HCEC 1CT (cell line): ENCODE results near the gene COL26A1.
"Not testable (repeated sequence)": the region's sequence is repeated elsewhere in the genome, so short reads cannot be mapped to it uniquely, and the experiment has no call there.

ENCODE experiments used
- DNase-seq: peaks from one replicate; pipeline ENCODE4 v3.0.0-alpha.2; 2017

The COL26A1 gene

DNA sequence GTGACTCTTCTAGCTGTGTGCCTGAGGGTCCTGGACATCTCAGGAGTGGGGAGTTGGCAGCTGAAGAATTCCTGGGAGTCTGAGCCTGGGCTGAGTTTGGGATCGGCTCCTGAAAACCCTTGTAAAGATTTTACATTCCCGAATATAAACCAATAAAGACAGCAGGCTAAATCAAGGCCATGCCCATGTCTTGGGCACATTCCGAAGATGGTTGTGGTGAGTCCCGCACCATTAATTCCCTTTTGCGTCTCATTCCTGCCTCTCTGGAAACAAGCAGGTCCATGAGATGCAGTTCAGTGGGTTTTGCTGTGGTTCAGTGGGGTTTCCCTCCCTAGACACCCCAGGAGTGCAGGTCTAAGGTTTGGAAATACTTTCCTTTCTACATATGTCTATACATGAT lies 90.9 kb downstream of the COL26A1 start:
- no peak for DNase-seq

- DNase-seq: no peak
Measured at GRCh38 chr7:101457001-101457750, 94.5 kb downstream of the COL26A1 start.

DNA sequence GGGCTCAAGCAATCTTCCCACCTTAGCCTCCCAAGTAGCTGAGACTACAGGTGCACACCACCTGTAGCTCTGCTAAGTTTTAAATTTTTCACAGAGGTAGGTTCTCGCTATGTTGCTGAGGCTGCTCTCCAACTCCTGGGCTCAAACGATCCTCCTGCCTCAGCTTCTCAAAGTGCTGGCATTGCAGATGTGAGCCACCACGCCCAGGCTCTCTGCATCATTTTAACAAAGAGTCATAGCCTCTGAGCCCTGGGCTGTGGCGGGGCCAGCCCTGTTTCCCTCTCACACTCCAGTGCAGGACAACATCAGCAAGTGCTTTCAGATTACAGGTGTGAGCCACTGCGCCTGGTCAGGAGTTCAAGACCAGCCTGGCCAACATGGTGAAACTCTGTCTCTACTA lies 102.5 kb downstream of the COL26A1 start:
- DNase-seq: no peak

- no peak for DNase-seq
Measured at GRCh38 chr7:101465576-101466196, 103.0 kb downstream of the COL26A1 start.

GRCh38 chr7:101466871-101467270 lies 104.2 kb downstream of the COL26A1 start:
- DNase-seq: no peak

GRCh38 chr7:101468546-101469275 lies 106.0 kb downstream of the COL26A1 start:
- no peak for DNase-seq

DNA sequence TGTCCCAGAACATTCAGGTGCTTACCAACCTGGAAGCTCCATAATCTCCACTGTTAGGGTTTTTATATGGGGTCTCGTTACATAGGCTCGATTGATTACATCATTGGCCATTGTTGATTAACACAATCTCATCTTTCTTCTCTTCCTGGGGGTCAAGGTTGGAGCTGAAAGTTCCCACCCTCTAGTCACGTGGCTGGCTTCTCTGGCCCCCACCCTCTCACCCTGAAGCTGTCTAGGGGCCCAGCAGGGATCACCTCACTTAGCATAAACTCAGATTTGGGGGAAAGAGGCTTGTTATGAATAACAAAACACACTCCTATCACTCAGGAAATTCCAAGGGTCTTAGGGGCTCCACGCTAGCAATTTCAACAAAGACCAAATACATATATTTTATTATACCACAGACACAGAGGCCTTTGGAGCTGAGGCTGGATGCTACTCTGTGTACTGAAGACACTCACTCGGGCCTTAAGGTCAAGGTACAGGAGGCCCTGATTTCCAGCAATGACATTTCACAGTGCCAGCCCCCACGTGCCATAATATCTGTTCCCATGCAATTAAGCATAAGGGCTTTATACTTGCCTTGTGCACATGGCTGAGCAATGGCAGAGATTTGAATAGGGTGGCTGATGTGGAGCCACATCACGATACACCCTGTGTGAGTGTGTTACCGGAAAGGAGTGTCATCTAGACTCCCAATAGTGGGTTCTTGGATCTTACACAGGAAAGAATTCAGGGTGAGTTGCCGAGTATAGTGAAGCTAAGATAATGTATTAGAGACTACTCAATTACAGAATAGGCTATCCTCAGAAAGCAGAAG lies 108.2 kb downstream of the COL26A1 start:
- no peak for DNase-seq

GRCh38 chr7:101474178-101474577 lies 111.5 kb downstream of the COL26A1 start:
- DNase-seq: no peak

DNA sequence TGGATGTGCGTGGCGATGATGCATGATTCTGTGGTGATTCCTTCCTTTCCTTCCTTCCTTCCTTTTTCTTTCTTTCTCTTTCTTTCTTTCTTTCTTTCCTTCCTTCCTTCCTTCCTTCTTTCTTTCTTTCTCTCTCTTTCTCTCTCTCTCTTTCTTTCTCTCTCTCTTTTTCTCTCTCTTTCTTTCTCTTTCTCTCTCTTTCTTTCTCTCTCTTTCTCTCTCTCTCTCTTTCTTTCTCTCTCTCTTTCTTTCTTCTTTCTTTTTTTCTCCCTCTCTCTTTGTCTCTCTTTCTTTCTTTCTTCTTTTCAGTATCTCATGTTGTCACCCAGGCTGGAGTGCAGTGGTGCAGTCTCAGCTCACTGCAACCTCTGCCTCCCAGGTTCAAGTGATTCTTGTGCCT lies 113.0 kb downstream of the COL26A1 start:
- not testable (repeated sequence) for DNase-seq

DNA sequence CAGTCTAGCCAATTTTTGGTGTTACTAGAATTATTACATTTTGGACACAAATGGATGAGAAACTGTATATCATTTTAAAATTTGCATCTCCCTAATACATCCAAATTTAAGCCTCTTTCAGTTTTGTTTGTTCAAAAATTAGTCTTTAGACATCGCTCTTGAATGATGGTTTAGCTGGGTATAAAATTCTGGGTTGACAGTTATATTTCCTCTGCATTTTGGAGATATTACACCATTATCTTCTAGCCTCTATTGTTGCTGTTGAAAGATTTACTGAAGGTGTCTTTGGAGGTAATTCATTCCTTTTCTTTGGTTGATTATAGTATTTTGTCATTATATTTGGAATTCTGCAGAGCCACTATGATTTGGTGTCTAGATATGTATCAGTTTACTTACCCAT lies 116.5 kb downstream of the COL26A1 start:
- no peak for DNase-seq

- not testable (repeated sequence) for DNase-seq
Measured at GRCh38 chr7:101486056-101486432, 123.4 kb downstream of the COL26A1 start.

- DNase-seq: no peak
Measured at GRCh38 chr7:101486433-101487104, 123.9 kb downstream of the COL26A1 start.

GRCh38 chr7:101487105-101487458 lies 124.4 kb downstream of the COL26A1 start:
- DNase-seq: no peak

GRCh38 chr7:101487753-101488152 lies 125.1 kb downstream of the COL26A1 start:
- DNase-seq: no peak

GRCh38 chr7:101488826-101489572 lies 126.3 kb downstream of the COL26A1 start:
- no peak for DNase-seq

DNA sequence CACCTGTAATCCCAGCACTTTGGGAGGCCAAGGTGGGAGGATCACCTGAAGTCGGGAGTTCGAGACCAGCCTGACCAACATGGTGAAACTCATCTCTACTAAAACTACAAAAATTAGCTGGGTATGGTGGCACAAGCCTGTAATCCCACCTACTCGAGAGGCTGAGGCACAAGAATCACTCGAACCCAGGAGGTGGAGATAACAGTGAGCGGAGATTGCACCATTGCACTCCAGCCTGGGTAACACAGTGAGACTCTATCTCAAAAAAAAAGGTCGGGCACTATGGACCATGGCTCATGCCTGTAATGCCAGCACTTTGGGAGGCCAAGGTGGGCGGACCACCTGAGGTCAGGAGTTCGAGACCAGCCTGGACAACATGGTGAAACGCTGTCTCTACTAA lies 127.8 kb downstream of the COL26A1 start:
- DNase-seq: not testable (repeated sequence)

DNA sequence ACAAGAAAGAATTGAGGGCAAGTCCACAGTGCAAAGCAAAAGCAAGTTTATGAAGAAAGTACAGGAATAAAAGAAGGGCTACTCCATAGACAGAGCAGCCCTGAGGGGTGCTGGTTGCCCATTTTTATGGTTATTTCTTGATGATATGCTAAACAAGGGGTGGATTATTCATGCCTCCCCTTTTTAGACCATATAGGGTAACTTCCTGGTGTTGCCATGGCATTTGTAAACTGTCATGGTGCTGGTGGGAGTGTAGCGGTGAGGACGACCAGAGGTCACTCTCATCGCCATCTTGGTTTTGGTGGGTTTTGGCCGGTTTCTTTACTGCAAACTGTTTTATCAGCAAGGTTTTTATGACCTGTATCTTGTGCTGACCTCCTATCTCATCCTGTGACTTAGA lies 128.8 kb downstream of the COL26A1 start:
- not testable (repeated sequence) for DNase-seq

- no peak for DNase-seq
Measured at GRCh38 chr7:101494602-101495329, 132.1 kb downstream of the COL26A1 start.

DNA sequence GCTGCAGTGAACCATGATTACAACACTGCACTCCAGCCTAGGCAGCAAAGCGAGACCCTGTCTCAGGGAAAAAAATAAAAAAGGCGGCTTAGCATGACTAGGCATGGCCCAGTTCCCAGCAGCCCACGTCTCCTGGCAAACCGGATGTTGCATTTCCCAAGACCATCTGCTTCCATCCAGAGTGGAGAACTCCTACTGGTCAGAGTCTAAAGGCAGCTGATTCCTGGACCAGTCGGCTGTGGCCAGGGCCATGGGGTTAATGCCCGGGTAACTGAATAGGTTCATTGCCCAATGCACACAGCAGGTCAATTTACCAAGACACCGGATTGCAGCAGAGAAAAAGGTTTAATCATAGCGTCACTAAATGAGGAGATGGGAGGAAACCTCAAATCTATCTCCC lies 133.3 kb downstream of the COL26A1 start:
- DNase-seq: no peak

GRCh38 chr7:101501351-101501750 lies 138.7 kb downstream of the COL26A1 start:
- no peak for DNase-seq

GRCh38 chr7:101502466-101503098 lies 139.9 kb downstream of the COL26A1 start:
- no peak for DNase-seq
